Embryonic facial prominence (tissue), 1 donor: Measurements from ENCODE around the gene CCN5.

Source experiments
- DNase-seq: peaks from one replicate; pipeline ENCODE4 v3.0.0-alpha.2; 2016; ENCODE audit errors: extremely low spot score

CCN5 gene

GRCh38 chr20:44715499-44716308, 535 bp downstream of the CCN5 start:
- no peak for DNase-seq

- no peak for DNase-seq
Observed at GRCh38 chr20:44716309-44717106, 1.3 kb downstream of the CCN5 start.

- DNase-seq = no peak
Observed at GRCh38 chr20:44717986-44718385, 2.8 kb downstream of the CCN5 start.

- DNase-seq = no peak
Observed at GRCh38 chr20:44719841-44720240, 4.7 kb downstream of the CCN5 start.

- no peak for DNase-seq
Observed at GRCh38 chr20:44720621-44720996, 5.4 kb downstream of the CCN5 start.

GRCh38 chr20:44720997-44721784, 6.0 kb downstream of the CCN5 start:
- DNase-seq = no peak

- no peak for DNase-seq
Observed at GRCh38 chr20:44721785-44722054, 6.6 kb downstream of the CCN5 start.

GRCh38 chr20:44722990-44723389, 7.8 kb downstream of the CCN5 start:
- DNase-seq = no peak

GRCh38 chr20:44723391-44723790, 8.2 kb downstream of the CCN5 start:
- no peak for DNase-seq

GRCh38 chr20:44723798-44724362, 8.7 kb downstream of the CCN5 start:
- DNase-seq = no peak

GRCh38 chr20:44724423-44725091, 9.4 kb downstream of the CCN5 start:
- no peak for DNase-seq

GRCh38 chr20:44725837-44726236, 10.7 kb downstream of the CCN5 start:
- no peak for DNase-seq

GRCh38 chr20:44727039-44727438, 11.9 kb downstream of the CCN5 start:
- DNase-seq = no peak

- no peak for DNase-seq
Observed at GRCh38 chr20:44727651-44728050, 12.5 kb downstream of the CCN5 start.

- no peak for DNase-seq
Observed at GRCh38 chr20:44728801-44729443, 13.8 kb downstream of the CCN5 start.

GRCh38 chr20:44730441-44730840, 15.3 kb downstream of the CCN5 start:
- DNase-seq = no peak

GRCh38 chr20:44731657-44732056, 16.5 kb downstream of the CCN5 start:
- DNase-seq = no peak

- DNase-seq = no peak
Observed at GRCh38 chr20:44732327-44732726, 17.2 kb downstream of the CCN5 start.

GRCh38 chr20:44733341-44734069, 18.3 kb downstream of the CCN5 start:
- no peak for DNase-seq

GRCh38 chr20:44734938-44735337, 19.8 kb downstream of the CCN5 start:
- no peak for DNase-seq

- no peak for DNase-seq
Observed at GRCh38 chr20:44735816-44736169, 20.6 kb downstream of the CCN5 start.
